SU-DHL-6 (cell line): ENCODE results near the gene DAPL1.

ENCODE experiments used
- H2AFZ ChIP-seq: fragments of 200-600 bp; sonication (generic); 2 replicates; pipeline ENCODE4 v1.6.1; 2014; ENCODE audit warnings: low read depth, mild to moderate bottlenecking, moderate library complexity, mixed read lengths, antibody characterized with exemption, low read length; ENCODE audit not compliant: severe bottlenecking
- H3F3A ChIP-seq: fragments of 200-600 bp; shearing (Covaris generic); 2 replicates; pipeline ENCODE4 v1.6.0; 2016; ENCODE audit warnings: antibody characterized with exemption, mild to moderate bottlenecking; ENCODE audit not compliant: insufficient read depth
- H3K27ac ChIP-seq: fragments of 200-600 bp; sonication (generic); 2 replicates; pipeline ENCODE4 v1.5.1; 2016; ENCODE audit warnings: low read depth, mild to moderate bottlenecking, low read length, moderate library complexity, mixed read lengths
- H3K27me3 ChIP-seq: fragments of 200-600 bp; sonication (generic), shearing (Covaris generic); 2 replicates; pipeline ENCODE4 v1.6.0; 2014; ENCODE audit warnings: mild to moderate bottlenecking, low read length
- H3K36me3 ChIP-seq: fragments of 200-600 bp; sonication (generic); 2 replicates; pipeline ENCODE4 v1.6.1; 2014; ENCODE audit warnings: mild to moderate bottlenecking, low read length, mixed read lengths
- H3K4me2 ChIP-seq: fragments of 300-600, 200-600 bp; shearing (Covaris generic), sonication (generic); 2 replicates; pipeline ENCODE4 v1.6.0; 2014; ENCODE audit warnings: low read length, low read depth, mild to moderate bottlenecking; ENCODE audit not compliant: poor library complexity, severe bottlenecking
- H3K4me3 ChIP-seq: fragments of 200-600 bp; sonication (generic); 2 replicates; pipeline ENCODE4 v1.5.1; 2014; ENCODE audit warnings: antibody characterized with exemption, low read length, mild to moderate bottlenecking, mixed read lengths; ENCODE audit not compliant: insufficient read depth, poor library complexity, severe bottlenecking
- H3K79me2 ChIP-seq: fragments of 200-600 bp; sonication (generic); 2 replicates; pipeline ENCODE4 v1.6.1; 2014; ENCODE audit warnings: mild to moderate bottlenecking, low read length, moderate library complexity; ENCODE audit not compliant: insufficient read depth
- H3K9ac ChIP-seq: fragments of 200-600 bp; sonication (generic); 2 replicates; pipeline ENCODE4 v1.7.0; 2014; ENCODE audit warnings: mild to moderate bottlenecking, low read length
- H3K9me2 ChIP-seq: fragments of 200-600 bp; sonication (generic); replicated peaks from 2 replicates; pipeline ENCODE4 v1.6.1; 2014; ENCODE audit warnings: low read length; ENCODE audit not compliant: insufficient read depth
- H3K9me3 ChIP-seq: fragments of 200-600 bp; sonication (generic); 2 replicates; pipeline ENCODE4 v1.6.1; 2014; ENCODE audit warnings: low read length, mixed read lengths; ENCODE audit not compliant: insufficient read depth
- H4K20me1 ChIP-seq: fragments of 200-600 bp; sonication (generic); 2 replicates; pipeline ENCODE4 v1.6.1; 2014; ENCODE audit warnings: low read depth, mild to moderate bottlenecking, antibody characterized with exemption, low read length, moderate library complexity, mixed read lengths
- EZH2phosphoT487 ChIP-seq: fragments of 200-600 bp; sonication (generic), shearing (Covaris generic); conservative IDR thresholded peaks from 2 replicates; pipeline ENCODE4 v1.6.1; 2018; ENCODE audit warnings: mild to moderate bottlenecking, antibody characterized with exemption, low read length, moderate library complexity, mixed read lengths
- TF ChIP-seq, protein P1 (sequence below): fragments of 200-600 bp; sonication (generic); IDR thresholded peaks from one replicate; pipeline ENCODE4 v1.5.1; 2017; ENCODE audit warnings: antibody characterized with exemption, mild to moderate bottlenecking, low read length, moderate library complexity; ENCODE audit not compliant: insufficient read depth, poor library complexity, severe bottlenecking

The DAPL1 gene

DNA sequence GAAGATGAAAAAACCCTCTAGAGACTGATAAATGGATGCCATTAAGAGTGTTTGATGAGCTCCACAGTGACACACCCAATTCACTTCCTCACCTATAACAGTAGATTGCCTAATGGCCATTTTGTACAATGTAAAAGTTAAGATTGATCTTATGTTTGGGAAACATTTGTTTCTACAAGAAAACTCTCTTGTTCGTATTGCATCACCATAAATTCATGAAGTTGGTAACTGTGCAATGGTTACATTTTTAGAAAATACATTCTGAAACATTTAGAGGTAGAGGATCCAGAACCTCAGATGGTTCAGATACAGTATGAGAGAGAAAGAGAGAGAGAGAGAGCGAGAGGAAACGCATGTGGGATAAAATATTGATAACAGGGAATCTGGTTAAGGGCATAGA, 31.8 kb downstream of the DAPL1 start:
- H2AFZ ChIP-seq, result no peak overlapping the region
- H3K79me2 ChIP-seq, result no peaks in the 10 kb centered on the region
- no peak overlapping the region for H3K4me2 ChIP-seq
- H3K9ac ChIP-seq, result no peak overlapping the region
- H3K9me2 ChIP-seq, result no peaks in the 10 kb centered on the region
- TF ChIP-seq, protein P1, sequence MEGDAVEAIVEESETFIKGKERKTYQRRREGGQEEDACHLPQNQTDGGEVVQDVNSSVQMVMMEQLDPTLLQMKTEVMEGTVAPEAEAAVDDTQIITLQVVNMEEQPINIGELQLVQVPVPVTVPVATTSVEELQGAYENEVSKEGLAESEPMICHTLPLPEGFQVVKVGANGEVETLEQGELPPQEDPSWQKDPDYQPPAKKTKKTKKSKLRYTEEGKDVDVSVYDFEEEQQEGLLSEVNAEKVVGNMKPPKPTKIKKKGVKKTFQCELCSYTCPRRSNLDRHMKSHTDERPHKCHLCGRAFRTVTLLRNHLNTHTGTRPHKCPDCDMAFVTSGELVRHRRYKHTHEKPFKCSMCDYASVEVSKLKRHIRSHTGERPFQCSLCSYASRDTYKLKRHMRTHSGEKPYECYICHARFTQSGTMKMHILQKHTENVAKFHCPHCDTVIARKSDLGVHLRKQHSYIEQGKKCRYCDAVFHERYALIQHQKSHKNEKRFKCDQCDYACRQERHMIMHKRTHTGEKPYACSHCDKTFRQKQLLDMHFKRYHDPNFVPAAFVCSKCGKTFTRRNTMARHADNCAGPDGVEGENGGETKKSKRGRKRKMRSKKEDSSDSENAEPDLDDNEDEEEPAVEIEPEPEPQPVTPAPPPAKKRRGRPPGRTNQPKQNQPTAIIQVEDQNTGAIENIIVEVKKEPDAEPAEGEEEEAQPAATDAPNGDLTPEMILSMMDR, result no peak
- TF ChIP-seq EZH2phosphoT487, result no peak
- H4K20me1 ChIP-seq, result no peaks in the 10 kb centered on the region
- no peak overlapping the region for H3K27ac ChIP-seq
- H3K27me3 ChIP-seq, result no peaks in the 10 kb centered on the region
- H3F3A ChIP-seq, result no peaks in the 10 kb centered on the region
- no peaks in the 10 kb centered on the region for H3K36me3 ChIP-seq
- no peak overlapping the region for H3K4me3 ChIP-seq
- H3K9me3 ChIP-seq, result no peaks in the 10 kb centered on the region

DNA sequence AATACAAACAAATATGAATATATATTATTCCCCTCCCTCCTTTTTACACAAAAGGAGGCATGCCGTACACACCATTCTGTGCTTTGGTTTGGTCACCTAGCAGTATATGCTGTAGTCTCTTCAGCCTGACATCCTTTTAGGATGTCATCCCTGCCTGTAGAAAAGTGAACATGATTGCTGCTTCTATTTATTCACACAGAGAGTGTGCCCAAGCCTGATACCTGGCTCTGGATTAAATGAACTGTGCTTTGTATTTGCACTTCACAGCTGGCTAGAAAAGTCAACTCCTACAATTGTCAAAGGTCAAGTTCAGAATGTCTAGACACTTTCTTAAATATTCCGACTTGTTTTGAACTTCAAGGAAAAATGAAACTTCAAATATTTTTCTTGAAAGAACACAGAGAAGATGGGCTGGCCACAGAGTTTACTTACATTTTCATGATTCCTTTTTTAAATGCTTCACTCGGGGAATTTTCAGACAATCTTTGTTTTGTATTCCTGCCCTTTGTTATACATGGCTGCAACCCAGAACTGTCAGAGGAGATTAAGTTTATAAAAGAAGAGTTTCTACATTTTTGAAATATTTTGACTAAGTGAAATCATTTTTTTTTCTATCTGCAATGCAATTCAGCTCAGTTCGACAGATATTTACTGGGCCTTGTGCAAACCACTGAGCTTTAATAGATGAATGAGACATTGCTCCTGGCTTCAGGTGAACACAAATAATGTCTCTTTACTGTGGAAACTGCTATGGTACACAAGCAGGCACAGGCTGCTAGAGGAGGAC, 33.5 kb downstream of the DAPL1 start:
- H2AFZ ChIP-seq, result no peak overlapping the region

DNA sequence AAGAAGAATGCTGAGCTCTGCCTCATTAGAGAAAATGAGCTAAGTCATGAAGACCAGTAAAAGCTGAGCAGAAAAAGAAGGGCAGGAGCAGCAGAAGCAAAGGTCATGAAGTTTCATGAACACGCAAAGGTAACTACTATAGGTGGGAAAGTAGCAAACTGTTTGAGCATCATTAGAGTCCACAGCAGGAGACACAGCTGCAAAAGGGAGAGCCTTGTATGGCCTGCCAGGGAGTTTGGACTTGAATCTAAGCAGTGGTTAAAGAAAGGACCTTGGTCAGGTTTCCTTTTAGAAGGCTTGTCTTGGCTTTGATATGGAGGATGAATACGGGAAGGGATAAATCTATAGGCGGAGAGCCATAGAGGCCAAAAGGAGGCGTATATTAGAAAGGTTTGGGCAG, 34.0 kb downstream of the DAPL1 start:
- Histone ChIP-seq H3F3A (no peaks in the 10 kb centered on the region), H3K9me3 (no peaks in the 10 kb centered on the region), H2AFZ (no peak overlapping the region), H3K27me3 (no peaks in the 10 kb centered on the region), H3K4me2 (no peak overlapping the region), H3K4me3 (no peak overlapping the region), H3K79me2 (no peaks in the 10 kb centered on the region), H3K9ac (no peak overlapping the region), H3K27ac (no peak overlapping the region), H3K36me3 (no peaks in the 10 kb centered on the region), H3K9me2 (no peaks in the 10 kb centered on the region), H4K20me1 (no peaks in the 10 kb centered on the region)
- TF ChIP-seq EZH2phosphoT487, result no peak
- TF ChIP-seq, protein P1, result no peak

More for the DNA sequence above, 33.5 kb downstream of the DAPL1 start:
- H3K9me3 ChIP-seq, result no peaks in the 10 kb centered on the region
- no peaks in the 10 kb centered on the region for H3K9me2 ChIP-seq
- no peaks in the 10 kb centered on the region for H3K36me3 ChIP-seq
- H3K27ac ChIP-seq, result no peak overlapping the region
- H3K79me2 ChIP-seq, result no peaks in the 10 kb centered on the region
- H3K9ac ChIP-seq, result no peak overlapping the region
- H3K4me3 ChIP-seq, result no peak overlapping the region
- H3K4me2 ChIP-seq, result no peak overlapping the region
- no peaks in the 10 kb centered on the region for H4K20me1 ChIP-seq
- no peaks in the 10 kb centered on the region for H3F3A ChIP-seq
- no peaks in the 10 kb centered on the region for H3K27me3 ChIP-seq
- no peak for TF ChIP-seq EZH2phosphoT487
- TF ChIP-seq, protein P1, result no peak
